ENCODE data around the gene CLIP3.
"Not testable (repeated sequence)": the region's sequence is repeated elsewhere in the genome, so short reads cannot be mapped to it uniquely, and the experiment has no call there.

Gene CLIP3

DNA sequence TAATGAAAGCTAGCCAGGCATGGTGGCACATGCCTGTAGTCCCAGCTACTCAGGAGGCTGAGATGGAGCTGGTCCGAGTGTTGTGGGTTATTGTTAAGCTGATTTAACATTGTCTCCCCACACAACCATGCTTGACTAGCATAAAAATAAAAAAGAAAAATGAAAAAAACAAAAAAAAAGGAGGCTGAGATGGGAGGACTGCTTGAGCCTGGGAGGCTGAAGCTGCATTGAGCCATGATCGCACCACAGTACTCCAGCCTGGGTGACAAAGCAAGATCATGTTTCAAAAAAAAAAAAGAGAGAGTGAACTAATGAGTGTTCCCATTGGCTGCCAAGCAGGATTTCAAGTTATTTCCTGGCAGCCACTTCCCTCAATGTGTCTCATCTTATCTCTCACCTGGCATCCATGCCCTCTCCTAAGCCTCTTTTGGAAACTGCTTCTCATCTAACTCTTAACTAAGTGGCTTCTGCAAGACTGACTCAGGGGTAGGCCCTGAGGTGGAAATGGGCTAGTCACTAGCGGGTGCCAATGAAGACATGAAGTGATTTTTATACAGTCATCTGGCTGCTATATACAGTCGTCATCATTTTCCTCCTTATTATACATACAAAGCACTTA is 16.5 kb upstream of the CLIP3 start:
- no peak for DNase-seq (ENCODE audit: low read depth)

DNA sequence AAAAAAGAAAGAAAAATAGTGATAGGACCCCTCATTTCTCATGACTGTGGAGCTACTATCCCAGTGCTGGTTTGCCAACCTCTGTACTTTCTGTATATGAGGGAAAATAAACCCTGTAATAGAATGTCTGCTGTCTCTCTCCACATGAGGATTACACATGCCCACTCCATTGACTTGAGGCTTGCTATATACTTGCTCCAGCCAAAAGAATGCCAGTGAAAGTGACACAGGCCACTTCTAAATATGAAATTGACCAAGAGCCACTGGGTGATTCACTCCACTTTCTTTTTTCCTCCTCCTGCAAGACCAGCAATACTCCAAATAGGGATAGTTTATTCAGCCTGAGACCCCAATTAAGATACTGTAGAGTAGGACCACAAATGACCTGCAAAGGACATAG is 15.2 kb upstream of the CLIP3 start:
- DNase-seq (ENCODE audit: low read depth): no peak

DNA sequence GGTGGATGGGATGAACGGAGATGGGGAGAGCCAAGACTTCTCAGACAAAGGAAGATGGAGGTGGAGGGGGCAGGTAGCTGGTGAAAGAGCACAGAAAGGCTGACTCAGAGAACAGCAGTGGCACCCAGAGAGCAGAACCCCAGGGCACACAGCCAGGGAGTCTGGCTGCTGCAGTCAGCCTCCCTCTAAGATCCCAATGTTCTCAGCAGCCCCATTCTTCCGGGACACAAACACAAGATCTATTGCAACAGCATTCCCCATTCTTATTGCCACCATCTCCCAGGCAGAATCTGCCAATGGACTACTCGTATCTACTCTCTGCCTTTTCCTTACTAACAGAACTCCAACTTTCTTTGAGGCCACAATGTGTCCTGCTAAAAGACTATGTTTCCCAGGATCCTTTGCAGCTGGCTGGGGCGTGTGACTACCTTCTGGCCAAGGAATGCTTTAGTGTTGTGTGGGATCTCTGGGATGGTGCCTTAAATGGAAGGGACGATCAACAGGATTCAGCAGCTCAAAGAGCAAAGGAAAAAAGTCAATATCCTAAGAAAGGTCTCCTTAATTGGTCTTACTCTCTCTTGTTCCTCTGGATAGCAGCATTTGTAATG is 13.9 kb upstream of the CLIP3 start:
- DNase-seq (ENCODE audit: low read depth): no peak

DNA sequence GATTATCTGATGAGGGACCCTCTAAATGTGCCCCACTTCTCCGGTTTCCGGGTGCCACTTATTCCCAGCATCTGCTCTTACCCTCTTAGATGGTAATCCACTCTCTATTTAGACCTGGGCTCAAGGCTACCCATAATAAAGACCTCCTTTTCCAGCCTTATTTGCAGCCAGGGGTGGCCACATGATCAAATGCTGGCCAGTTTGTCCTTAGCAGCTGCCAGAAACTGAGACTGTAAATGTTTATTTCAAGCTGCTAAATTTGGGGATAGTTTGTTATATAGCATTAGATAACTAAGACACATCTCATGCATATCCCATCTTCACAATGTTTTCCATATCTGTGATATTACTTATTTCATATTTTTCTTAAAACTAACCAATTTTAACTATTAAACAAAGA is 11.3 kb upstream of the CLIP3 start:
- no peak for DNase-seq (ENCODE audit: low read depth)

DNA sequence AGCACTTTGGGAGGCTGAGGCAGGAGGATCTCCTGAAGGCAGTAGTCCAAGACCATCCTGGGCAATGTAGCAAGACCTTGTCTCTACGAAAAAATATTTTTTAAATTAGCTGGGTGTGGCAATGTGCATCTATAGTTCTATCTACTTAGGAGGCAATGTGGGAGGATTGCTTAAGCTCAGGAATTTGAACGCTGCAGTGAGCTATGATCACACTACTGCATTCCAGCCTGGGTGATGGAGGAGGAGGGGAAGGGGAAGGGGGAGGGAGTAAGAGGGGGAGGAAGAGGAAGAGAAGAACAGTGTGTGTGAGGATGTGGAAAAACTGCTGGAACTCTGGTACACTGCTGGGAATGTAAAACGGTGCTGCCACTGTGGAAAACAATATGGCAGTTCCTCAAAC is 9.2 kb upstream of the CLIP3 start:
- no peak for DNase-seq (ENCODE audit: low read depth)

DNA sequence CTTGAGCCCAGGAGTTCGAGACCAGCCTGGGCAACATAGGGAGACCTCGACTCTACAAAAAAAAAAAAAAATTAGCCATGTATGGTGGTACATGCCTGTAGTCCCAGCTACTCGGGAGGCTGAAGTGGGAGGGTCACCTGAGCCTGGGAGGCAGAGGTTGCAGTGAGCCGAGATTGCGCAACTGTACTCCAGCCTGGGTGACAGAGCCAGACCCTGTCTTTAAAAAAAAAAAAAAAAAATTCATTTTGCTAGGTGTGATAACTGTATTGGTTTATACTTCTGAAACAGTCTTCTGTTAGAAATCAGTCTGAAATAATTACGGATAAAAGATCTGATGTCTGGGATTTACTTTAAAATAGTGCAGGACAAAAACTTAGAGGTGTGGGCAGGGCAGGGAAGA is 8.4 kb upstream of the CLIP3 start:
- DNase-seq (ENCODE audit: low read depth): not testable (repeated sequence)

DNA sequence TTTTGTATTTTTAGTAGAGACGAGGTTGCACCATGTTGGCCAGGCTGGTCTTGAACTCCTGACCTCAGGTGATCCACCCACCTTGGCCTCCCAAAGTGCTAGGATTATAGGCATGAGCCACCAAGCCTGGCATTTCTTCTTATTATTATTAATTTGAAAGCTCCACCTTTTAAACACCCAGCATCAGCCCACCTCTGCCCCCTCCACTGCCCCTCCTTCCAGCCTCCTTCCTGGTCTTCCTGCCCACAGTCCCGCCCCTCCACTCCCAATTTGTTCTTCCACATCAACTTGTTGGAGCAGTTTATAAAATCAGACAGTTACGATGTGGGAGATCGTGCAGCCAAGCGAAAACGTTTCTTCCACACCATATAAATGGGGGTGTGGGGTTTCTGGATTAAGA is 7.8 kb upstream of the CLIP3 start:
- no peak for DNase-seq (ENCODE audit: low read depth)

DNA sequence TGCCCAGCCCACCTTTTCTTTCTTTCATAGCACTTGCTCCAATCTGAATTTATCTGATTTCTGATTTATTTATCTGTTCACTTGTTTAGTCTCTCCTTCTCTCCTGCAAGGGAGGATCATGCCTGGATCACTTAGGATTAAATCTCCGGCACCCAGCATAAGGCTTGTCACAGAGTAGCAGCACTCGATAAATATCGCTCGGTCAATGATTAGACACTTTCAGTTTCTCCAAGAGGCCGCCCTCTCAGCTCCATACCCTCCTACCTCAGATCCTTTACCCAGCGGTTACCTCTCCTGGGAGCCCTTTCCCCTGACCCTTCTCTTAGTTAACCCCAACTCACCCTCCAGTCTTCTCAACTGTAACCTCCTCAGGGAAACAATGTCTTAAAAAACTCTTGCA is 1.4 kb downstream of the CLIP3 start:
- DNase-seq (ENCODE audit: low read depth): no peak

DNA sequence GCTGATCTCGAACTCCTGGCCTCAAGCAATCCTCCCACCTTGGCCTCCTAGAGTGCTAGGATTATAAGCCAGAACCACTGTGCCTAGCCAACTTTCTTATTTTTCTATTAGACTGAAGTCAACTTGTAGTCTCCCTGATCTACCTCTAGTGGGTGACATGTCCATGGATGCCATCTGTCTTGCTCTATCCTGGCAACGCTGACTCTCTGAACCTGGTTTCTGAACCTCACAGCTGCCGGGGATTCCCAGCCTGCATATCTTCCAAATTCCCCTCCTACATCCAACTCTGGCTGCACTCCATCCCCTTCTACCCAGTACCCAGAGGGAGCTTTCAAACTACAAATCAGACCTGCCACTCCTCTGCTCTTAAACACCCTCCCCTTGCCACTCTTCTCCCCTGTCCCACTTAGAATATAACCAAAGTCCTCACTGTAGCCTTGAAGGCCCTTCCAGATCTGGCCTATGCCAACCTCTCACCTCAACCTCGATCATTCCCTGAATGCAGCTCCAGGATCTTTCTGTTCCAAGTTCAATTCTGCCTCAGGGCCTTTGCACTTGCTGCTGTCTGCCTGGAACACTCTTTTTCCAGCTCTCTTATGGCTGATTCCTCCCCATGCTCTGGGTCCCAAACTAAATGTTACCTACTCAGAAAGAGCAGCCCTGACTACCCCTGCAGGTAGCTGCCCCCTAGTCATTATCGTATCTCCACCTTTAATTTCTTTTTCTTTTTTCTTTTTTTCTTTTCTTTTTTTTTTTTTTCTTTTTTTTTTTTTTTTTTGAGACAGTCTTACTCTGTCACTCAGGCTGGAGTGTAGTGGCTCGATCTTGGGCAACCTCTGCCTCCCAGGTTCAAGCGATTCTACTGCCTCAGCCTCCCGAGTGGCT is 2.2 kb downstream of the CLIP3 start:
- no peak for DNase-seq (ENCODE audit: low read depth)

DNA sequence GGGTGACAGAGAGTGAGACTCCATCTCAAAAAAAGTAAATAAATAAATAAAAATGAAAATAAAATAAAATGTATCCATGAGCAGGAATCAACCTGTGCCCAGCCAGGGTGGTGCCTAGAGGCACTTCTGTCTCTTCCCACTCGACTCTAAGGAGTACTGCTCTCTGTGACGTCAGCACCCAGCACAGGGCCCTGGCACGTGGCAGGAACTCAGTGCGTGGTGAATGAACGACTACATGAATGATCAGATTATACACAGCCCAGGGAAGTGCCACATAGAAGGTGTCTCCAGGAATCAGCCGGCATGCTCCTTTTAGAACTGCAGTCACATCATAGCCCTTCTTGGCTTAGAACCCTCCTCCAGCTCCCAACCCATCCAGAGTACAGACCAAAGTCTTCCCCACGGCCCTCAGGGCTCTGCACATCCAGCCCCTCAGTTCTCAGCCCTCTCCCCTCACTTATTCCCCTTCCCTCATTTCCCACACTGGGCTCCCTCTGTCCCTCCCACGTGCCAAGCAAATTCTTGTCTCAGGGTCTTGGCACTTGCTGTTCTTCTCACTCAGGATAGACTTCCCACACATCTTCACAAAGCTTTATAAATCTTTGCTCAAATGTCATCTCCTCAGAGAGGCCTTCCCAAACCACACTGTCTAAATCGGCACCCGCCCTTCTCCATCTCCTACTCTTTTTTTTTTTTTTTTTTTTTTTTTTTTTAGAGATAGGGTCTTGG is 4.2 kb downstream of the CLIP3 start:
- no peak for DNase-seq (ENCODE audit: low read depth)

DNA sequence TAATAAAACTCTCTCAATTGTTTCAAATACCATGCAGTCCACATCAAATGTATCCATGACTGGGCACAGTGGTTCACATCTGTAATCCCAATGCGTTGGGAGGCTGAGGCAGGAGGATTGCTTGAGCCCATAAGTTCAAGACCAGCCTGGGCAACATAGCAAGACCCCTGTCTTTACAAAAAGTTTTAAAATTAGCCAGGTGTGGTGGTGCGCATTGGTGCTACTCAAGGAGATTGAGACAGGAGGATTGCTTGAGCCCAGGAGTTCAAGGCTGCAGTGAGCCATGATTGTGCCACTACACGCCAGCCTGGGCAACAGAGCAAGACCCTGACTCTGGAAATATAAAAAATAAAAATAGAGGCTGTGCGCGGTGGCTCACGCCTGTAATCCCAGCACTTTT is 5.0 kb downstream of the CLIP3 start:
- no peak for DNase-seq (ENCODE audit: low read depth)

DNA sequence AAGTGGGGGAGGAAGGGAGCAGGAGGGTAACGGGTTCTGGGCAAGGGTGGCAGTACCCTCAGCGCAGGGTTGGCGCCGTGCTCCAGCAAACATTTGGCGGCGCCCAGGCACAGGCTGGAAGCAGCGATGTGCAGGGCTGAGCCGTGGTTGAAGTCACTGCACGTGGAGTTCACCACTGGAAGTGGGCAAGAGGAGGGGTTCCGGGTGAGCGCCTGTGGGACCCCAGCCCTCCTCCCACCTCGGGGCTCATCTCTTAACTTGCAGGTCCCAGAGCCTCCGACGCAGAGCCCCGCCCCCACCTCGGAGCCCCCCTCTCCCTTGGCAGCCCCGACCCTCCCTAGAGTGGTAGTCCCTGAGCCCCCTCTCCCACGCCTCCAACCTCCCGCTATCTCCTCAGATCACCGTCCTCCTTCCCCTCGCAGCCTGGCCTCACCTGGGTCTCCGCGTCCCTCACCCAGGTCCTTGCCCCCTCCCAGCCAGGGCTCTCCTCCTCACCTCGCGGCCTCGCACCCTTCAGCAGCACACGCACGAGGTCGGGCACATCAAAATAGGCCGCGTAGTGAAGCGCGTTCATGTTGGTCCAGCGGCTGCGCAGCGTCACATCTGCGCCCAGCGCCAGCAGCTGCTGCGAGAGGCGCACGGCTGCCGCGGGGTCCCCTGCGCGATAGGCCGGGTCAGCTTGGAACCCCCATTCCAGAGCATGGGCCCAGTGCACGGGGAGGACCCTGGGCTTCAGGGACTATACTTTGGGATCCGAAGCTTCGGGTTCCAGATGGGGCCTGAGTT is 6.4 kb downstream of the CLIP3 start:
- DNase-seq (ENCODE audit: low read depth): no peak

DNA sequence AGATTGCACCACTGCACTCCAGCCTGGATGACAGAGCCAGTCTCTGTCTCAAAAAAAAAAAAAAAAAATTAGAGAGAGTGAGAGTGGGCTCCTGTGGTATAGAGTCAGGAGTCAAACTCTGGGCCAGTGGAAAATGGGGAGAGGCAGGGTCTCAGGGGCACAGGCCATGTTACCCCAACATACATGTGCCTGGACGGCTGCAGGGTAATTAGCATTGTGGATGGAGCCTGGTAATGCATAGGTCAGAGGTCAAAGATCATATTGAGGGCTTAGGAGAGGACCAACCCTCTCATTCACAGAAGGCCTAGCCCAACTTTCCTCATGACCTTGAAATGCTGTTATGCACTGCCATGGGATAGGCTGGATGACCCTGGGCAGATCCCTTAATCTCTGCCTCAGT is 7.1 kb downstream of the CLIP3 start:
- no peak for DNase-seq (ENCODE audit: low read depth)

DNA sequence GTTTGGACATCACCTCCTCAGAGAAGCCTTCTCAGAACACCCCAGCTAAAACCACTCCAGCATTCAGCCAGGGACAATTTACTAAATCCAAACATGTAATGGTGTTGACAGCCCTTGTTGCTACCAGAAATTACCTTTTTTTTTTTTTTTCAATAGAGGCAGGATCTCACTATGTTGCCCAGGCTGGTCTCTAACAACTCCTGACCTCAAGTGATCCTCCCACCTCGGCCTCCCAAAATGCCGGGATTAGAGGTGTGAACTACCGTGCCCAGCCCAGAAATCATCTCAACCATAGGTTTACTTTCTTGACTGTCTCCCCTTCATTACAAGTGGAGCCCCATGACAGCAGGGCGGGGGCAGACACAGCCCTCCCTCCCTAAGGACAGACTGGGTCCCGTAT is 9.2 kb downstream of the CLIP3 start:
- no peak for DNase-seq (ENCODE audit: low read depth)

DNA sequence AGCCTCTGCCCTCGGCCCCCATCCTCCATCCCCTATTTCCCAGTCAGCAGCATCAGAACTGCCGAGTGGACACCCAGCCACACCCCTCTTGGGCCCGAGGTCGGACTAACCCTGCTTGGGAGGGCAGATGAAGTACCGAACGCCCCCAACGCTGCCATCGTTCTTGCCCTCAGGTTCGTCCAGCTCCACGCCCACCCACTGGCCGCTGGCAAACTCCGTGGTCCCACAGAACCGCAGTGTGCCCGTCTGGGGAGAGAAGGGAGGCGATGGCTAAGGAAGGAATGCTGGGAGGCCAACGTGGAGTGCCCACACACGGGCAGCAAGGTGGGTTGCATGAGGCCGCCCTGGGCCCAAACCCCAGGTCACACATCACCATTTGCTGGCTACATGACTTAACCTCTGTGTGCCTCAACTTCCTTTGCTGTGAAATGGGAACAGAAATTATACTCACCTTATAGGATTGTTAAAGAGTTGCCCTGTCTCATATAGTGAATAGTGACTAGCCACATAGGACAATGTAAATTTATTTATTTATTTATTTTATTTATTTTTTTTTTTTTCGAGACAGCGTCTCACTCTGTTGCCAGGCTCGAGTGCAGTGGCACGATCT is 13.5 kb downstream of the CLIP3 start:
- DNase-seq (ENCODE audit: low read depth): no peak

DNA sequence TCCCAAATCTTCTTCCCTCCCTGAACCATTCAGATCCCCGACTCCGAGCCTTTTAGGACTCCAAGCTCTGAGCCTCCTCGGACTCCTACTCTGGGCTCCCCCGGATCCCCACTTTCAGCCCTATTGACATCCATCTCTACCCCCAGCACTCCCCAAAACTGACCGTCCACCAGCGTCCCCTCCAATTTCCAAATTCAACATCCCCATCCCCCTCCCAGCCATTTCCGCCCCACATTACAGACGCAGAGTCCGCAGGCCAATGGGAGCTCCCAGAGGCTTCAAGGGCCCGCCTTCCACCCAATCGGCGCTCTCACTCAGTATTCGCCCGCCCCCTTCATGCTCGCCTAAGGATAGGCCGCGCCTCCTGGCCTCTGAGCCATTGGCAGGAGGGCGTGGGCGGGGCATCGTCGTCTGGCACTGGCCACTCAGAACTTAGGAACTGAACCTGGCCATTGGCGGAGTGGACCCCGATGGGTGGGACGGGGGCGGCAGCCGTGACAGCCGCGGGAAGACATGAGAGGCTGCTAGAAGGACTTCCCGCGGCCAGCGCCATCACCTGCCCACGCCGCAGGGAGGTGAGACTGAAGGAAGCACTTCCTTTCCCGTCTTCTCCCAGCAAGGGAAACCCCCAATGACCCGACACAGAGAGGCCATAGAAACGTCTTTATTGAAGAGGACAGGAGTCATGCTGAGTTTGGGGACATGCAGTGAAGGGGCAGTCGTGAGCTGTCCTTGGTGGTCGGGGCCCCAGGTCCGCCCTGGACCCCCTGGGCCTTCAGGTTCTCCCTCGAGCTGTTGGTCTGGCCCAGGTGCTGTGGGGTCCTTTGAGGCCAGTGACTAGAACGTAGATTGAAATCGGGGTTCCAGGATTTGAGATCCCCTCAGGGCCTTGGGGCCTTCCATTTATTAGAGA is 18.4 kb downstream of the CLIP3 start, which contains the start of gene ALKBH6:
Gene ALKBH6, minus strand, starts transcription at position 202 of the 913 bp plus-strand sequence. CDS start 816 bp downstream, outside the sequence.
- DNase-seq (ENCODE audit: low read depth): peak; percentile 98

DNA sequence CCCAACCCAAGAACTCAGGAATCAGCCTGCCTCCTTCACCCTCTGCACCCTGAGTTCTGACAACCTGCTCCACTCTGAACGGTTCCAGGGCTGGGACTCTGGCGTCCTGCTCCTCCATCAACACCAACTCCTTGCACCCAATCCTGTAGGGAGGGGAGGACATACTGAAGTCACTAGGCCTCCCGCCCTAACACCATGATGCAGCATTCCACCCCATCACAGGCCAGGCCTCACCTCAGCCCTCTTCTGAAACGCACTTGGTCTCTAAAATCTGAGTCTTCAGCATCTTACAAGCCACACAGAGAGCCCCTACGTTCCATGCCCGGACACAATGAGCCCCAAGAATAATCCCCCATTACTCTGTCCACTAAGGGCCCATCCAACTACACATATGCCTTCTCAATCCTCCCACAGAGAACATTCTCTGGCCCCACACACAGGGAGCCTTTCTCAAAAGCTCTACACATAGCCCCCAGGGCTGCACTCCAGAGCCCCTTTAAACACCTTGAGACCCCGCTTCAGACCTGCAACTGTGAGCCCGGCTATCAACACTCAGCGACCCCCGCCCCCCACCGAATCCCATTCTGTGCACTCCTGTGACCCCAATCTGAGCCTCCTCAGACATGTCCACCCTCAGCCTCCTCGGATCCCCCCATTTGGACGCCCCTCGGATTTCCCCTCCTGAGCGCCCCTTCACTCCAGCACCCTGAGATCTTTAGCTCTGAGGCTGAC is 19.2 kb downstream of the CLIP3 start:
- no peak for DNase-seq (ENCODE audit: low read depth)

DNA sequence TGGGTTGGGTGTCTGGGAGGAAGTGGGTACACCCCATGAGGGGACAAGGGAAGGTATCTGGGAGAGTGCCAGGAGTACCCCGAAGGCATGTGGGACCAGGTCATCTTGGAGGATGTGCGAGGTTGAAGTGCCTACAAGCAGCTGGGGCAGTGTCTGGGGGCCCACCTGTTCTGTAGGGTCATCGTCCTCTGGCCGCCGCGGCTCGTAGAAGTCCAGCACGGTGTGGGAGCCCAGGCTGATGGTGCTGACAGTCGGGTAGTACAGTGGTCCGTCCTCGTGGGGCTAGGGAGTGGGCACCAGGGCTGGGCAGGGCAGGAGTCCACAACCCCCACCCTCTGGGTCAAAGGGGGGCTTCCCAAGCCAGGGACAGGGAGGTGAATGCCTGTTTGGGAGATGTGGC is 22.3 kb downstream of the CLIP3 start:
- no peak for DNase-seq (ENCODE audit: low read depth)

DNA sequence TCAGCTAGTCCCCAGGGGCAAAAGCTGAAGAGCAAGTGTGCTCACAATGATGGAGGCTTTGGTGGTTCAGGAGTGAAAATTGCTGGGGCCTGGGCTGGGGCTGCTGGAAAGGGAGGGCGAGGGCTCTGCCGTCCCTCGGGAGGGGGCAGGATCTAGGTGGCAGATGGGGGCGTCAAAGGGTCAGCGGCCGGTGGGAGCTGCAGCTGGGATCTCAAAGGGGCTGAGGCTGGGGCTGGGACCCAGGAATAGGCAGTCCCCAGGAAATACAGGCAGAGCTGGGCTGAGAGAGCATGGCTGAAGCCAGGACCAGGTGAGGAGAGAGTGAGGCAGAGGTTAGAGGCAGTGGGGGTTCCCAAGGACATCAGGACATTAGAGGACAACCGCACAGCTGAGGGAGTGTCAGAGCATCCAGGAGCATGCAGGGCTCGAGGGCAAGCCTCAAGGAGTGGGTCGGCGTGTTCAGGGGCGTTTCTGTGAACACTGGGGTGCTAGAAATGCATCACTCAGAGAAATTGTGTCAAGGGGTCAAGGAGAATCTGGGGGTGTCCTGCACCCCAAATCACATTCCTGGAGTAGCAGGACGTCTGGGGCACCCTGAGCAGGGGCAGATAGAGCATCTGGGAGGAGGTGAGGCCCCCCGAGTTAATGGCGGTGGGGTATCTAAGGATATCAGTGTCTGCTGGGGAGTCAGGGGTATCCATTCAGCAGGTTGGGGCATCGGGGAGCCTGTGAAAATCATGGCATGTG is 22.9 kb downstream of the CLIP3 start:
- no peak for DNase-seq (ENCODE audit: low read depth)

Data from stimulated activated CD8-positive, alpha-beta memory T cell treated with anti-CD3 and anti-CD28 coated beads, Interleukin-15, amount 100 ng/mL, for 24 hours (primary cell).